AG10803 (cell line): ENCODE results near the gene SDE2.

ENCODE experiments used
- DNase-seq: peaks from one replicate; pipeline ENCODE4 v3.0.0; 2010; ENCODE audit warnings: low read depth
- H3K4me3 ChIP-seq: 2 replicates; pipeline ENCODE4 v1.5.1; 2011; ENCODE audit warnings: mild to moderate bottlenecking, low read length, control low read depth
- CTCF ChIP-seq: conservative IDR thresholded peaks from 2 replicates; pipeline ENCODE4 v1.5.1; 2011; ENCODE audit warnings: mild to moderate bottlenecking, low read length, control low read depth, inconsistent platforms

Gene SDE2

GRCh38 chr1:225958041-225958440 is 41.1 kb downstream of the SDE2 start:
- DNase-seq: no peak
- no peak for TF ChIP-seq CTCF
- no peak overlapping the region for H3K4me3 ChIP-seq

- TF ChIP-seq CTCF: no peak
- no peak overlapping the region for H3K4me3 ChIP-seq
- DNase-seq: no peak
Observed at GRCh38 chr1:225954753-225955152, 44.4 kb downstream of the SDE2 start.

GRCh38 chr1:225953315-225953714 is 45.8 kb downstream of the SDE2 start:
- TF ChIP-seq CTCF: no peak
- H3K4me3 ChIP-seq: no peak overlapping the region
- no peak for DNase-seq

GRCh38 chr1:225950905-225951497 is 48.1 kb downstream of the SDE2 start:
- H3K4me3 ChIP-seq: no peak overlapping the region
- DNase-seq: no peak
- no peak for TF ChIP-seq CTCF

- no peak for TF ChIP-seq CTCF
- no peak overlapping the region for H3K4me3 ChIP-seq
- DNase-seq: no peak
Observed at GRCh38 chr1:225949041-225949440, 50.1 kb downstream of the SDE2 start.

- no peak overlapping the region for H3K4me3 ChIP-seq
- DNase-seq: no peak
- no peak for TF ChIP-seq CTCF
Observed at GRCh38 chr1:225946803-225947202, 52.3 kb downstream of the SDE2 start.

- TF ChIP-seq CTCF: no peak
- H3K4me3 ChIP-seq: no peak overlapping the region
- no peak for DNase-seq
Observed at GRCh38 chr1:225946082-225946620, 53.0 kb downstream of the SDE2 start.
